VCaP (cell line): ENCODE measurements around the gene OR6B3.

Source experiments
- H3K27ac ChIP-seq: fragments of 450-650 bp; 2 replicates; pipeline ENCODE4 v1.5.1; 2017
- CTCF ChIP-seq: fragments of 450-650 bp; conservative IDR thresholded peaks from 2 replicates; pipeline ENCODE4 v1.5.1; 2017; ENCODE audit warnings: mild to moderate bottlenecking, moderate library complexity

The OR6B3 gene

DNA sequence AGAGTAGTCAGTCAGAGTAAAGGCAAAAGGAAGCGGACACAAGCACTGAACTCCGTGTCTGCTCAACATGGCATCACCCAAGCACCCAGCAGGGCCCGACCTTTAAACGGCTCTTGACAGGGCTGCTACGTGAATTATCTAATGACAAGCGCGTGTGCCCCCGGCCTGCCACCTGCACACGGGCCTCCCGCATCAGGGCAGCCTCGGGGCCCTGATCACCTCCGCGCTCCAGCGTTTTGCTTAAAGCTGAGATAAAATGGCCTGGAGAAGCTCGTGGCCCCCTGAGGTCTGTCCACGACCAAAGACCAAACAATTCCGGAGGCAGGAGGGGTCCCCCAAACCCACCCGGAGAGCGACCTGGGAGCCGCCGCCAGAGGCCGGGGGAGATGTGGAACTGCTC is 28.6 kb downstream of the OR6B3 start:
- H3K27ac ChIP-seq = peak overlapping the region; percentile 89
- no peak for TF ChIP-seq CTCF

DNA sequence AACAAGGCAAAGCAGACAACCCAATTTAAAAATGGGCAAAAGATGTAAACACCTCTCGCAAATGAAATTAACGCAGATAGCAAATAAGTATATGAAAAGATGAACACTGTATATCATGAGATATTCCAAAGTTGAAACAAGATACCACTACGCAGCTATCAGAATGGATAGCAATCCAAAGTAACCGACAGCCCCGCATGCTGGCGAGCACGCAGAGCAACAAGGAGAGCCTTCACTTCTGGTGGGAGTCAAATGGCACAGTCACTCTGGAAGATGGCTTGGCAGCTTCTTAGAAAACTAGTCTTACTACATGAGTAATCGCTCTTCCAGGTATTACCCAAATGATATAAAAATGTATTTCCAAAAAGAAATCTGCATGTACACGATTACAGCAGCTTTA is 29.5 kb downstream of the OR6B3 start:
- no peak overlapping the region for H3K27ac ChIP-seq
- no peak for TF ChIP-seq CTCF

DNA sequence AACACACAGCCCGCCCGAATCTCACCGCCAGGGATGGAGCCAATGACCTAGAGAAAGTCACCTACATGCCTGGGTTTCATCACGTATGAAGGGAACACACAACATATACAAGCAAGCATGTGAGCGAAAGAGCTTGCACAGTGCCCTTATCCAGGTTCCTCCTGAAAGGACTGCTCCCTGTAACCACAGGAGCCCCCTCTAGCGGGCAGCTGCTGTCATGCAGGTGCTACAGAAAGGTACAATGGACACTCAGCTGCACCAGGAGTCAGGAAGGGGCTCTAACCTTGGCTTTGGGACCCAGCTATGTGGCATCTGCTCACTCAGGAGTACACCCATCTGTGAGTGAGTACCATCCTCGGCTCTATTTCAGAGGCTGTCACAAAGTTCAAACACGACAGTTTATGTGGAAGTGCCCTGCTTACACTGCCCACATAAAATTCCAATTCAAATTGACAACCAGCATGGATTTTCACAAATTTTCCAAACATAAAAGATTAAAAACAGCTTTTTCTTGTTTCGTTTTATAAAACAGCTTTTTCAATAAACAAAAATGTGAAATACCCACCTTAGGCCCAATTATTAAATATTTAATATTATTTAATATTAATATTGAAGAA is 31.7 kb downstream of the OR6B3 start:
- peak overlapping the region; percentile 43 for H3K27ac ChIP-seq
- TF ChIP-seq CTCF = peak; percentile 93

DNA sequence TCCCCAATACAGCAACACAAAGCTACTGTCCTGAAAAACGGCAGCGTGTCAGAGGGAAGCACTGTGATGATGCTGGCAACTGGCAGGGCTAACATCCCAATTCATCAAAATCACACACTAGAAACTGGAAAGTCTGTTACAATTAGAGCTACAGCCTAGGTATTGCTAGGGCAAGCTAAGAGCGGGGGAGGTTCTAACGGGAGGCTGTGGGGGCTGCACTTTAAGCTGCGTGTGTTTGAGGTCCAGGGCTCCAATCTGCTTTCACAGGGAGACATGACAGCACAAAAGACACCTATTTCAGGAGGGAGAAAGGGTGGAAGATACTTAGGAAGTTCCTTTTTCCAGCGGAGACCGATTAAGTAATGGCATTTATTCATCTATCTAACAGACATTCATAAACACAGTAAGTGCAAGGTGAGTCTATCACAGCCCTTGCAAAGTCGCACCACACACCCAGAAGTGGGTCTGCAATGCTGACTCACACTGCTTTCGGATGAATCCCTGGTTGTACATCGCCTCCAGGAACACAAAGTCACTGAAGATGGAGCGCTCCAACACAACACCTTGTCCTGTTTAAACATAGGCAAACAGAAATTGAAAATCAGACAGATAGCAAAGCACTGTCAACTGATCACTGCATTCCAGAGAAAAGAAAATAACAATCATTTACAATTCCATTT is 35.1 kb downstream of the OR6B3 start:
- no peak for TF ChIP-seq CTCF
- H3K27ac ChIP-seq = no peak overlapping the region

DNA sequence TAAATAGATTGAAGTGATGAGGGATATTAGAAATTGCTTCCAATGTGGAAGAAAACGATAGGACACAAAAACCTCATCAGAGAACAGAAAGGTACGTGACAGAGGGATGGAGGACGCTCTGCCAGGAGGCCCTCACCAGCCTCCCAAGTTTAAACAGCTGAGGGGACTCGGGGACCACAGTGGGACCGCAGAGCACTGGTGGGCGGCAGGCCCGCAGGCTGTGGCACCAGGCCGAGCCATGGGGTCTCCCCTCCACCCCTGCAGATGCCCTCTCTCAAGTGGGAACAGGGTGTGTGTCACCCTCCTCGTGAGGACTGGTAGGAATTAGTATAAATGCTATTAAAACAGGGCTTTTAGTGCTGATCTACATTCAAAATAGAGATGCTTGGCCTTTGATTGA is 39.0 kb downstream of the OR6B3 start:
- TF ChIP-seq CTCF = no peak
- no peak overlapping the region for H3K27ac ChIP-seq

DNA sequence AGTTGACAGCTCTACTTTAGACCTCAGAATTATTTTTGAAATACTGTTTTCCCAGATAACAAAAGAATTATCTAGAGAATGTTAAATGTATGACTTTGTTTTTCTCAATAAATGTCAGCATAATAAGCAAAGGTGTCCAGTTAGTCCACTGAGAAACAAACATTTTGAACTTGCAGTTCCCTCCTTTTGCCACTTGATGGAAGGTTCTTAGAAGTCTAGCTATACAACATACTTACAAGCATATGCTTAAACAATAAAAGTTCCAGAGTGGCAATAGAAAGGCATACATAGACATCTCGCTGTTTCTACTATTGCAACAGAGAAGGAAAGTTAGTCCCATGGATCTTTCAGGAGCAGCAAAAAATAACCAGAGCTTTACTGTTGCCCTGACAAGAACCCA is 40.0 kb downstream of the OR6B3 start:
- H3K27ac ChIP-seq = no peak overlapping the region
- TF ChIP-seq CTCF = peak; percentile 62

DNA sequence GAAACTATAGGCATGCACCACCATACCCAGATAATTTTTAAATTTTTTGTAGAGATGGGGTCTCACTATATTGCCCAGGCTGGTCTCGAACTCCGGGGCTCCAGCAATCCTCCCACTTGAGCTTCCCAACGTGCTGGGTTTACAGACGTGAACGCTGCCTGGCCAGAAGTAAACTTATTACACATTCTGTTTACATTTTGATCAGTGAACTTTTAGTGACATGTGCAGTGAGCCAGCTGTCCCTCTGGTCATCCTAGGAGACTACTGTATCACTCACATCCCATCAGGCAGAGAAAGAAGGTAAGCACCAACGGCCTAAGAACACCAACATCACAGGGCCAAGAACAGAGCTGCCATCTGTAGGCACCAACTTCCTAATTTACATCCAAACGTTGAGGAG is 50.3 kb downstream of the OR6B3 start:
- no peak overlapping the region for H3K27ac ChIP-seq
- no peak for TF ChIP-seq CTCF
